ACHN (cell line): Measurements from ENCODE around the gene BEST2.

ENCODE experiments used
- DNase-seq: peaks from one replicate; pipeline ENCODE4 v3.0.0-alpha.2; 2015
- in situ Hi-C: cut with HindIII; loops from 2 replicates; pipeline ENCODE4 v1.10.0; 2017; ENCODE audit warnings: low sequenced_read_pairs, low pct_ligation_motif_present, low pct_unique_long_range_greater_than_20kb

BEST2 gene

GRCh38 chr19:12726988-12727316 lies 24.6 kb upstream of the BEST2 start:
- in situ Hi-C loops, result no loop called here
- DNase-seq, result no peak

GRCh38 chr19:12727745-12728433 lies 23.7 kb upstream of the BEST2 start:
- no peak for DNase-seq
- in situ Hi-C loops, result no loop called here

- in situ Hi-C loops, result no loop called here
- DNase-seq, result no peak
These were observed 21.5 kb upstream of the BEST2 start for GRCh38 chr19:12730064-12730463.

- in situ Hi-C loops, result no loop called here
- DNase-seq, result no peak
These were observed 20.3 kb upstream of the BEST2 start for GRCh38 chr19:12731337-12731736.

- peak; percentile 34 for DNase-seq
- in situ Hi-C loops, result no loop called here
These were observed 18.0 kb upstream of the BEST2 start for GRCh38 chr19:12733369-12734214.

GRCh38 chr19:12736995-12737834 lies 14.4 kb upstream of the BEST2 start, which contains the start of gene GET3:
TSS of gene GET3 (plus strand) at chr19:12737497. CDS start at chr19:12737506, 9 bp downstream.
- in situ Hi-C loops, result no loop called here
- DNase-seq, result peak; percentile 99

- DNase-seq, result no peak
- in situ Hi-C loops, result no loop called here
These were observed 13.7 kb upstream of the BEST2 start for GRCh38 chr19:12737835-12738351.

GRCh38 chr19:12745166-12745897 lies 6.3 kb upstream of the BEST2 start:
- DNase-seq, result peak; percentile 29
- in situ Hi-C loops, result no loop called here

GRCh38 chr19:12748489-12748888 lies 3.1 kb upstream of the BEST2 start:
- DNase-seq, result no peak
- in situ Hi-C loops, result no loop called here

- no peak for DNase-seq
- in situ Hi-C loops, result no loop called here
These were observed 1.6 kb upstream of the BEST2 start for GRCh38 chr19:12749938-12750521.

- in situ Hi-C loops, result no loop called here
- DNase-seq, result no peak
These were observed 740 bp upstream of the BEST2 start for GRCh38 chr19:12750851-12751250.

- DNase-seq, result no peak
- in situ Hi-C loops, result no loop called here
These were observed 628 bp downstream of the BEST2 start for GRCh38 chr19:12752056-12752781.

- DNase-seq, result no peak
- in situ Hi-C loops, result no loop called here
These were observed 3.0 kb downstream of the BEST2 start for GRCh38 chr19:12754465-12755196.

- no peak for DNase-seq
- in situ Hi-C loops, result no loop called here
These were observed 4.7 kb downstream of the BEST2 start for GRCh38 chr19:12756150-12756883.

- in situ Hi-C loops, result no loop called here
- DNase-seq, result peak; percentile 66
These were observed 6.1 kb downstream of the BEST2 start for GRCh38 chr19:12757544-12758274.

GRCh38 chr19:12759686-12760085 lies 8.1 kb downstream of the BEST2 start:
- in situ Hi-C loops, result no loop called here

More at GRCh38 chr19:12759686-12760085, 8.1 kb downstream of the BEST2 start:
- no peak for DNase-seq
